GM21515 (cell line): Measurements from ENCODE around the gene SF3B5.
"Not testable (repeated sequence)": the region's sequence is repeated elsewhere in the genome, so short reads cannot be mapped to it uniquely, and the experiment has no call there.

Source experiments
- ATAC-seq: cut with Tn5 transposase; IDR thresholded peaks from one replicate; pipeline ENCODE4 v1.9.1; 2021; ENCODE audit not compliant: unreplicated experiment

SF3B5 gene

GRCh38 chr6:144064402-144065212, 30.8 kb downstream of the SF3B5 start:
- peak; percentile 23 for ATAC-seq

- peak; percentile 82 for ATAC-seq
These were observed 31.5 kb downstream of the SF3B5 start for GRCh38 chr6:144063744-144064401.

- ATAC-seq, result no peak
These were observed 32.1 kb downstream of the SF3B5 start for GRCh38 chr6:144063246-144063743.

GRCh38 chr6:144062786-144063185, 32.6 kb downstream of the SF3B5 start:
- ATAC-seq, result no peak

GRCh38 chr6:144059139-144059538, 36.2 kb downstream of the SF3B5 start:
- no peak for ATAC-seq

GRCh38 chr6:144055121-144055931, 40.0 kb downstream of the SF3B5 start:
- ATAC-seq, result peak; percentile 86

GRCh38 chr6:144053601-144054000, 41.8 kb downstream of the SF3B5 start:
- ATAC-seq, result no peak

- no peak for ATAC-seq
These were observed 42.9 kb downstream of the SF3B5 start for GRCh38 chr6:144052488-144052887.

GRCh38 chr6:144049386-144049785, 46.0 kb downstream of the SF3B5 start:
- ATAC-seq, result no peak

- ATAC-seq, result no peak
These were observed 47.7 kb downstream of the SF3B5 start for GRCh38 chr6:144047688-144048087.

GRCh38 chr6:144046672-144047071, 48.7 kb downstream of the SF3B5 start:
- not testable (repeated sequence) for ATAC-seq

GRCh38 chr6:144044989-144045388, 50.4 kb downstream of the SF3B5 start:
- not testable (repeated sequence) for ATAC-seq
